Measurements from ENCODE around the gene DGKH. TPM values are rescaled to one million over a fixed set of nuclear protein-coding genes. Genes with fewer than 3 reads are reported as not detected.

The DGKH gene
- total RNA-seq, 1 experiment from 2014 or later: 3.3 TPM

DNA sequence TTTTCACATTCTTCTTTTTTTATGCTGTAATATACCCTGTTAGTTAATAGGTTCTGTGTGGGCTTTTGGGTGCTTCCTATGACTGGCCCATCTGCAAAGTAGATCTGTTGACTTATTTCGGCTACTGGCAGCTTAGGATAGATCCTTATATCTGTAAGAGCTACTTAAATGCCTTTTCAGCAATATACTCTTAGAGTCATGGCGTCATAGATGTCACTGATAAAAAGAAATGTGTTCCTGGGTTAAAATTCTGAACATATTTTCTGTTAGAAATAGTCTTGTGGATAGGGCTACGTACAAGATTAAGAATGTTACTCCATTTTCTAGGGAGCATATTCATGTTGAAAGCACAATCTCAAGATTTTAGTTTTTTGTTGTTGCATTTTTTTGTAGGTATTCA, 228.2 kb downstream of the DGKH start:
- no peak for DNase-seq (ENCODE audit: low spot score)

GRCh38 chr13:42277618-42278276, 229.3 kb downstream of the DGKH start:
- no peak for DNase-seq (ENCODE audit: low spot score)

DNA sequence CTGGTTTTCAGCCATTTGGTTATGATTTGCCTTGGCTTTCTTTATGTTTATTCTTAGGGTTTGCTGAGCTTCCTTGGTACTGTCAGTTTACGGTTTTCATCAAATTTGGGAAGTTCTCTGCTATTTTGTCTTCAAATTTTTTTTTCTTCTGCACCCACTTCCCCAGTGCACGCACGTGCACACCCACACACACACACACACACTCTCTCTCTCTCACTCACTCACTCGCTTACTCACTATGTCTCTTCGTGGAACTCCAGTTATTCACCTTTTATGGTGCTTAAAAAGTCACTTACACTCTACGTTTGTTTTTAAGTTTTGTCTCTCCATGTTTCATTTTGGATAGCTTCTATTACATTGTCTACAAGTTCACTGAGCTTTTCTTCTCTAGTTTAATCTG, 230.6 kb downstream of the DGKH start:
- DNase-seq (ENCODE audit: low spot score): no peak

DNA sequence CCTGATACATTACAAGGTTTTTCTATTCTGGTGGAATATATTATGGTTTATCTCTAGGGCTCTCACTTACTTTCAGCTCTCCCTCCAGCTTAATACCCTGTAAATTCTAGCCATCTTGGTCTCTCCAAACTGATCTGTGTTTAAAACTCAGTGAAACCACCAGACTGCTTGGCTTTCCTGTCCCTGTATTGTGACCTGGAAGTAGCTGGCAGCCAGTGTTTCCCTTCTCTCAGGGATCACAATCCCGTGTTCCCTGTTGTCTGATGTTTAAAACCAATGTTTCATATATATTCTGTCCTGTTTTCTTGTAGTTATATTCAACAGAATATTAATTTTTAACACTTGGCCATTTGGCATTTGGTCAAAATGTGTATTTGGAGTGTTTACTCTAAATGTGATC, 231.5 kb downstream of the DGKH start:
- DNase-seq (ENCODE audit: low spot score): no peak

DNA sequence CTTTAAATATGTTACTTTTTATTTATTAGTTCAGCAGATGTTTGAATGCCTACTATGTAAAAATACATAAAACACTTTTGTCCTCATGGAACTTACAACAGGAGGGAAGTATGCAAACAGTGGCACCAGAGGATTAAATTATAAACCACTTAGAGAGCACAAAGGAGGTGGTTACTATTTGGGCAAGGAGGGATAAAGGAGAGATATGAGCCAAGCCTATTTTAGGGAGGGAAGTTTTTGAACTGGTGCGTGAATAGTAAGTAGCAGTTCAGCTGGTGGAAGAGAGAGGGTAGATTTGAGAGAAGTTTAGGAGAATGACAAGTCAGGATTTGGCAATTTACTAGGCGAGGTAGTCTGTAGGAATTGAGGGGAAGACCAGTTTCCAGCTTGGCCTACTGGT, 232.1 kb downstream of the DGKH start:
- no peak for DNase-seq (ENCODE audit: low spot score)

GRCh38 chr13:42283574-42283973, 235.1 kb downstream of the DGKH start:
- DNase-seq (ENCODE audit: low spot score): no peak

DNA sequence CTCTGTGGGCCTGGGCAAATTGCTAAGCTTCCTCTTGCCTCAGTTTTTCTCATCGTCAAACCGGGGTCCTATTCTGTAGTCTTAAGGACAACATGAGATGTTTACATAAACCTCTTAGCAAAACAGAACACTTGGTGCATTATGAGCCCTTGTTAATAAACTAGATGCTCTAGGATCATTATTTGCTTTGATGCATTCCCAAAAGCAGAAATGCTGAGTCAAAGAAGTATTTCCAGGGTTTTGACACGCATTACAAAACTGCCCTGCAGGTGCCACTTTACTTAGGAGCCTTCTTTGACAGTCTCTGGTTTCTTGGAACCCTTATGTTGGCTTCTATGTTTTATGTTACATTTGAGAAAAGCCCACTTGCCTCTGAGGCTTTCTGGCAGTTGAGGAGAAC, 235.6 kb downstream of the DGKH start:
- DNase-seq (ENCODE audit: low spot score): no peak

Other genes with a start within 250 kb of the DGKH start
- gene VWA8, start 87.5 kb upstream of the DGKH start, total RNA-seq (2014; rRNA removed; shearing (Covaris generic)): 4.6 and 5.3 TPM in 2 replicates
- 7.4 and 11.2 TPM in 2 replicates for gene AKAP11, start 223.5 kb downstream of the DGKH start, total RNA-seq (2014; rRNA removed; shearing (Covaris generic))